HepG2 (cell line): ENCODE results near the gene RBM25. TPM values are rescaled to one million over a fixed set of nuclear protein-coding genes. Genes with fewer than 3 reads are reported as not detected.
A peak's percentile ranks its signal among the peaks of the same experiment; 100 is the strongest.

ENCODE experiments used
- BRF2 ChIP-seq: sonication (generic); formaldehyde crosslinking; IDR thresholded peaks from 2 replicates; pipeline ENCODE4 v1.8.1; 2022; ENCODE audit warnings: mild to moderate bottlenecking, missing genetic modification reagents
- GABPB1 ChIP-seq: IDR thresholded peaks from 2 replicates; pipeline ENCODE4 v1.6.1; 2016; ENCODE audit warnings: mild to moderate bottlenecking, missing genetic modification reagents, moderate library complexity, missing compliant biosample characterization
- GTF2F1 ChIP-seq: fragments of 150-350 bp; IDR thresholded peaks from 2 replicates; pipeline ENCODE4 v1.6.1; 2014; ENCODE audit warnings: low read length
- KDM2A ChIP-seq: sonication (generic); formaldehyde crosslinking; IDR thresholded peaks from 2 replicates; pipeline ENCODE4 v1.4.0; 2020; ENCODE audit warnings: low read depth, missing genetic modification reagents, borderline replicate concordance
- KLF16 ChIP-seq, 2 experiments: sonication (generic) in 1 of 2; formaldehyde crosslinking in 1 of 2; IDR thresholded peaks; 2 replicates each; pipeline versions ENCODE4 v1.6.1 to v1.8.0; 2016 to 2023; ENCODE audit warnings: missing genetic modification reagents in 2 of 2, missing compliant biosample characterization in 1 of 2
- PHF21A ChIP-seq: sonication (generic); formaldehyde crosslinking; IDR thresholded peaks from 2 replicates; pipeline ENCODE4 v1.5.0; 2020; ENCODE audit warnings: mild to moderate bottlenecking, missing genetic modification reagents
- PHF5A ChIP-seq: IDR thresholded peaks from one replicate; pipeline ENCODE4 v1.6.1; 2018; ENCODE audit warnings: low read depth, missing genetic modification reagents; ENCODE audit not compliant: unreplicated experiment
- TRIM24 ChIP-seq: sonication (generic); formaldehyde crosslinking; IDR thresholded peaks from 2 replicates; pipeline ENCODE4 v1.8.0; 2022; ENCODE audit warnings: mild to moderate bottlenecking, missing genetic modification reagents
- ZBTB3 ChIP-seq: sonication (generic); formaldehyde crosslinking; IDR thresholded peaks from 2 replicates; pipeline ENCODE4 v1.4.0; 2020; ENCODE audit warnings: low read depth, mild to moderate bottlenecking, moderate library complexity, missing genetic modification reagents, borderline replicate concordance
- ZFP91 ChIP-seq: sonication (generic); formaldehyde crosslinking; IDR thresholded peaks from 2 replicates; pipeline ENCODE4 v1.9.0; 2022; ENCODE audit warnings: missing genetic modification reagents, mild to moderate bottlenecking, borderline replicate concordance
- ZNF256 ChIP-seq: sonication (generic); formaldehyde crosslinking; conservative IDR thresholded peaks from 2 replicates; pipeline ENCODE4 v1.4.0; 2020; ENCODE audit warnings: missing genetic modification reagents
- ZNF33B ChIP-seq: sonication (generic); formaldehyde crosslinking; IDR thresholded peaks from 2 replicates; pipeline ENCODE4 v1.5.1; 2020; ENCODE audit warnings: mild to moderate bottlenecking, missing genetic modification reagents
- ZNF563 ChIP-seq: sonication (generic); formaldehyde crosslinking; IDR thresholded peaks from 2 replicates; pipeline ENCODE4 v1.8.0; 2022; ENCODE audit warnings: mild to moderate bottlenecking, moderate library complexity, missing genetic modification reagents
- ZNF574 ChIP-seq: sonication (generic); formaldehyde crosslinking; IDR thresholded peaks from 2 replicates; pipeline ENCODE4 v1.4.0; 2020; ENCODE audit warnings: missing genetic modification reagents
- ZNF883 ChIP-seq: sonication (generic); formaldehyde crosslinking; IDR thresholded peaks from 2 replicates; pipeline ENCODE4 v1.5.1; 2020; ENCODE audit warnings: mild to moderate bottlenecking, missing genetic modification reagents; ENCODE audit errors: not compliant biosample characterization
- polyA plus RNA-seq, 8 experiments: library from polyadenylated mRNA; depleted of rRNA in 3 of 8; stranded (reverse) in 7 of 8; unstranded in 1 of 8; fragments of >200 nt; fragmentation: Illumina TruSeq in 4 of 8; extraction: Trizol in 4 of 8; gene quantifications; 2 replicates each; pipeline versions ENCODE4 v1.2.1 to v1.2.3, GENCODE V29; 2011 to 2016; ENCODE audit warnings: low read depth in 4 of 8, missing spikeins in 1 of 8, mixed read lengths in 1 of 8; ENCODE audit not compliant: insufficient read depth in 1 of 8
- total RNA-seq, 5 experiments: library from RNA; depleted of rRNA; stranded (reverse); fragments of >200 nt; fragmentation: Illumina TruSeq; extraction: Trizol; gene quantifications; 2 replicates each; pipeline ENCODE4 v1.2.3, GENCODE V29; 2016; ENCODE audit warnings: low read depth in 1 of 5
- TF ChIP-seq, protein P1 (sequence below): sonication (generic); formaldehyde crosslinking; IDR thresholded peaks from 2 replicates; pipeline ENCODE4 v1.8.0; 2022; ENCODE audit warnings: low read depth, missing genetic modification reagents
- TF ChIP-seq, protein P2 (sequence below): IDR thresholded peaks from 2 replicates; pipeline ENCODE4 v1.6.1; 2016; ENCODE audit warnings: control low read depth
- TF ChIP-seq, protein P3 (sequence below): sonication (generic); formaldehyde crosslinking; IDR thresholded peaks from 2 replicates; pipeline ENCODE4 v1.8.0; 2022; ENCODE audit warnings: mild to moderate bottlenecking, missing genetic modification reagents; ENCODE audit not compliant: insufficient replicate concordance

The RBM25 gene
- total and polyA plus RNA-seq, 2 of the 13 experiments (the other 11 are each of a cell fraction or from before 2014, with no cell fraction given): 34.1 to 65.9 TPM

DNA sequence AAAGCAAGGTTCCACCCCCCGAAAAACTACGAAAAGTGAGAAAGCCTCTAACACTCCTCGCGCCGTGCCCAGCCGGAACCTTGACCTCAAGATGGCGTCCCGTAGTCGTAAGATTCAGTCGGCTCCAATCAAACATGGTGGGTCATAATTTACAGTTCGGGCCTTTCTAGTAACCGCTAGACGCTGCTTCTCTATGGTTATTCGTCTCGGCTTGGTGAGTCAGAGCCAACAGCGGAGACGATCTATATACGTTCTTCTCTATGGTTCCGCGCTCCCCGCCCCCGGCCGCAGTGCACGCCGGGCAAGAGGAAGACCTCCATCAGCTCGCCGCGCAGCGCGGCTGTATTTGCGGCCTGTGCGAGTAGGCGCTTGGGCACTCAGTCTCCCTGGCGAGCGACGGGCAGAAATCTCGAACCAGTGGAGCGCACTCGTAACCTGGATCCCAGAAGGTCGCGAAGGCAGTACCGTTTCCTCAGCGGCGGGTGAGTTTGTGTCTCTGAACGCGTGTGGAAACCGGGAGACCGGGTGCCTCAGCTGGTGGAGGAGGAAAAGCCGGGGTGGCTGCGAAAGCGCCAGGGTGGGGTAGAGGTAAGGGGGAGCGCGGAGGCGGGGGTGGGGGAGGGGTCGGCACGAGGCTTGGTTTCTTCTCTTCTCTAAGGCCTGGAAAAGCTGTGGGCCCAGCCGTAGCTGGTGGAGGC is at the start of gene RBM25 (continued):
- TF ChIP-seq KDM2A (CRISPR knock-in tag): peak; percentile 85
- TF ChIP-seq ZNF563 (CRISPR knock-in tag): peak; percentile 74; the same call in 1 of the 2 replicates
- peak; percentile 92 for TF ChIP-seq GABPB1 (CRISPR knock-in tag)
- no peak for TF ChIP-seq ZBTB3 (CRISPR knock-in tag)
- TF ChIP-seq, protein P1, sequence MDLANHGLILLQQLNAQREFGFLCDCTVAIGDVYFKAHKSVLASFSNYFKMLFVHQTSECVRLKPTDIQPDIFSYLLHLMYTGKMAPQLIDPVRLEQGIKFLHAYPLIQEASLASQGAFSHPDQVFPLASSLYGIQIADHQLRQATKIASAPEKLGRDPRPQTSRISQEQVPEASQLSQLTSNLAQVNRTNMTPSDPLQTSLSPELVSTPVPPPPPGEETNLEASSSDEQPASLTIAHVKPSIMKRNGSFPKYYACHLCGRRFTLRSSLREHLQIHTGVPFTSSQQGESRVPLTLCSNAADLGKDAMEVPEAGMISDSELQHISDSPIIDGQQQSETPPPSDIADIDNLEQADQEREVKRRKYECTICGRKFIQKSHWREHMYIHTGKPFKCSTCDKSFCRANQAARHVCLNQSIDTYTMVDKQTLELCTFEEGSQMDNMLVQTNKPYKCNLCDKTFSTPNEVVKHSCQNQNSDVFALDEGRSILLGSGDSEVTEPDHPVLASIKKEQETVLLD (CRISPR knock-in tag): peak; percentile 31; the same call in 1 of the 2 replicates
- no peak for TF ChIP-seq TRIM24
- no peak for TF ChIP-seq ZNF256 (CRISPR knock-in tag)
- no peak for TF ChIP-seq GTF2F1
- TF ChIP-seq, protein P2, sequence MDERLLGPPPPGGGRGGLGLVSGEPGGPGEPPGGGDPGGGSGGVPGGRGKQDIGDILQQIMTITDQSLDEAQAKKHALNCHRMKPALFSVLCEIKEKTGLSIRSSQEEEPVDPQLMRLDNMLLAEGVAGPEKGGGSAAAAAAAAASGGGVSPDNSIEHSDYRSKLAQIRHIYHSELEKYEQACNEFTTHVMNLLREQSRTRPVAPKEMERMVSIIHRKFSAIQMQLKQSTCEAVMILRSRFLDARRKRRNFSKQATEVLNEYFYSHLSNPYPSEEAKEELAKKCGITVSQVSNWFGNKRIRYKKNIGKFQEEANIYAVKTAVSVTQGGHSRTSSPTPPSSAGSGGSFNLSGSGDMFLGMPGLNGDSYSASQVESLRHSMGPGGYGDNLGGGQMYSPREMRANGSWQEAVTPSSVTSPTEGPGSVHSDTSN (CRISPR knock-in tag): no peak
- TF ChIP-seq, protein P3, sequence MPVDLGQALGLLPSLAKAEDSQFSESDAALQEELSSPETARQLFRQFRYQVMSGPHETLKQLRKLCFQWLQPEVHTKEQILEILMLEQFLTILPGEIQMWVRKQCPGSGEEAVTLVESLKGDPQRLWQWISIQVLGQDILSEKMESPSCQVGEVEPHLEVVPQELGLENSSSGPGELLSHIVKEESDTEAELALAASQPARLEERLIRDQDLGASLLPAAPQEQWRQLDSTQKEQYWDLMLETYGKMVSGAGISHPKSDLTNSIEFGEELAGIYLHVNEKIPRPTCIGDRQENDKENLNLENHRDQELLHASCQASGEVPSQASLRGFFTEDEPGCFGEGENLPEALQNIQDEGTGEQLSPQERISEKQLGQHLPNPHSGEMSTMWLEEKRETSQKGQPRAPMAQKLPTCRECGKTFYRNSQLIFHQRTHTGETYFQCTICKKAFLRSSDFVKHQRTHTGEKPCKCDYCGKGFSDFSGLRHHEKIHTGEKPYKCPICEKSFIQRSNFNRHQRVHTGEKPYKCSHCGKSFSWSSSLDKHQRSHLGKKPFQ (CRISPR knock-in tag): peak; percentile 67
- TF ChIP-seq KLF16 (CRISPR knock-in tag; IDR thresholded peaks at IDR 0.05): peak in 1 of 2 experiments; percentile 88; a peak in 2 of 4 replicates
- no peak for TF ChIP-seq BRF2
- TF ChIP-seq ZNF33B (CRISPR knock-in tag): peak; percentile 80; the same call in 1 of the 2 replicates
- peak; percentile 95 for TF ChIP-seq PHF21A (CRISPR knock-in tag)
- TF ChIP-seq PHF5A (CRISPR knock-in tag): peak; percentile 96
- peak; percentile 100 for TF ChIP-seq ZNF574 (CRISPR knock-in tag)
- TF ChIP-seq ZNF883 (CRISPR knock-in tag): peak; percentile 73
- TF ChIP-seq ZFP91 (CRISPR knock-in tag): peak; percentile 74
